GM23248 (cell line): ENCODE data around the gene UTY.

ENCODE experiments used
- EZH2 ChIP-seq: fragments of 200-600 bp; sonication (generic); IDR thresholded peaks from 2 replicates; pipeline ENCODE4 v1.6.1; 2018; ENCODE audit warnings: antibody characterized with exemption, mild to moderate bottlenecking; ENCODE audit not compliant: insufficient read depth, poor library complexity, severe bottlenecking
- EZH2phosphoT487 ChIP-seq: fragments of 200-600 bp; sonication (generic); IDR thresholded peaks from 2 replicates; pipeline ENCODE4 v1.6.1; 2018; ENCODE audit warnings: antibody characterized with exemption, moderate library complexity, mild to moderate bottlenecking, low read depth; ENCODE audit not compliant: insufficient read depth

DNA sequence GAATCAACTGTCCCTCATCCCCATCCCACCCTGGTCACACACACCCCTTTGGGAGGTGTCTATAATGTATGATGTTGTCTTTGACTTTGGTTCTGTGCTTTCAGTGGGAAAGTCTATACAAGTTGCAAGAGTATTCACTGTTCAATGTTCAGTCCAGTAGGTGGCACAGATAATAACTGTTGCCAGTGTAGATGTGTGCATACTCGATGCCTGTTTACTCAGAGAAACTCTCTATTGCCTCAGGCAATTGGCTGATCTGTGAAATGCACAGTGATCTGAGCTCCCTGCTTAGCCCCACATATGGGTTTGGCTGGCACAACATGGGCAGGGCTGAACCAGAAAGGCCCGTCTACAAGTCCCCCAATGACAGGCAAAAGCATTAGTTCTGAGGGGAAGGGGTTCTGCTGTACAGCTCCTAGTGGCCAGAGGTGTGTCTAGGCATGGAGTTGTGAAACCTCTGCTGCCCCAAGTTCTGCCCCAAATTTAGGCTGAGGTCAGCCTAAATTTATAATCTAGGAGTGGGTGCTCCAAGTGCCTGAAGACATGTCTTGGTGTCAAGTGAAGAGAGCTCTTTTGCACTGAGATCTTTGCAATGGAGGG lies 252.4 kb downstream of the UTY start:
- TF ChIP-seq EZH2 (no peak), EZH2phosphoT487 (no peak)
